ENCODE measurements around the gene AKNA.

AKNA gene

DNA sequence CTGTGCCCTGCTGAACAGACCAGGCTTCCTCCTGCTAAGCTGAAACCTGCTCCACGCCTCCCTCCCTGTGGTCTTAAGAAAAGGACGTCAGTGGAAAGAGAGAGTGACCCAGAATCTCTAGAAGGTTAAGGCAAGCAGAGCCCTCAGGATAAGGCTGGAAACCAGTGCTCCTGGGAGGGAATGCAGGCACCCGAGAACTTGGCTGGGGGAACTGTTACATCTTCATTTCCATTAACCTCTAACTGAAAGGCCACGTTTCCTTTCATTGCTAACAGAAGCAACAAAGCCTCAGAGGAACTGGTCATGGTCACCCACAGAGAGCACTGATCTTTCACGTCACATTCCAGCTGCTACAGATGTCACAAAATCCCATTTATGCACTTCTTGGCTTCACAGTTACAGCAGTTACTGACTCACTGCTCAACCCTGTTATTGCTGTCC is 26.1 kb upstream of the AKNA start:
- Histone ChIP-seq H3K4me1 (no peaks in the 10 kb centered on the region), H3K27me3 (no peaks in the 10 kb centered on the region), H3K36me3 (no peaks in the 10 kb centered on the region), H3K9me3 (no peaks in the 10 kb centered on the region), H3K4me3 (ENCODE audit: low read depth, low read length) (no peak overlapping the region)
- no peak for DNase-seq
- TF ChIP-seq, protein P1, sequence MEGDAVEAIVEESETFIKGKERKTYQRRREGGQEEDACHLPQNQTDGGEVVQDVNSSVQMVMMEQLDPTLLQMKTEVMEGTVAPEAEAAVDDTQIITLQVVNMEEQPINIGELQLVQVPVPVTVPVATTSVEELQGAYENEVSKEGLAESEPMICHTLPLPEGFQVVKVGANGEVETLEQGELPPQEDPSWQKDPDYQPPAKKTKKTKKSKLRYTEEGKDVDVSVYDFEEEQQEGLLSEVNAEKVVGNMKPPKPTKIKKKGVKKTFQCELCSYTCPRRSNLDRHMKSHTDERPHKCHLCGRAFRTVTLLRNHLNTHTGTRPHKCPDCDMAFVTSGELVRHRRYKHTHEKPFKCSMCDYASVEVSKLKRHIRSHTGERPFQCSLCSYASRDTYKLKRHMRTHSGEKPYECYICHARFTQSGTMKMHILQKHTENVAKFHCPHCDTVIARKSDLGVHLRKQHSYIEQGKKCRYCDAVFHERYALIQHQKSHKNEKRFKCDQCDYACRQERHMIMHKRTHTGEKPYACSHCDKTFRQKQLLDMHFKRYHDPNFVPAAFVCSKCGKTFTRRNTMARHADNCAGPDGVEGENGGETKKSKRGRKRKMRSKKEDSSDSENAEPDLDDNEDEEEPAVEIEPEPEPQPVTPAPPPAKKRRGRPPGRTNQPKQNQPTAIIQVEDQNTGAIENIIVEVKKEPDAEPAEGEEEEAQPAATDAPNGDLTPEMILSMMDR (IDR thresholded peaks at IDR 0.05; ENCODE audit: low read depth, low read length) = no peak

DNA sequence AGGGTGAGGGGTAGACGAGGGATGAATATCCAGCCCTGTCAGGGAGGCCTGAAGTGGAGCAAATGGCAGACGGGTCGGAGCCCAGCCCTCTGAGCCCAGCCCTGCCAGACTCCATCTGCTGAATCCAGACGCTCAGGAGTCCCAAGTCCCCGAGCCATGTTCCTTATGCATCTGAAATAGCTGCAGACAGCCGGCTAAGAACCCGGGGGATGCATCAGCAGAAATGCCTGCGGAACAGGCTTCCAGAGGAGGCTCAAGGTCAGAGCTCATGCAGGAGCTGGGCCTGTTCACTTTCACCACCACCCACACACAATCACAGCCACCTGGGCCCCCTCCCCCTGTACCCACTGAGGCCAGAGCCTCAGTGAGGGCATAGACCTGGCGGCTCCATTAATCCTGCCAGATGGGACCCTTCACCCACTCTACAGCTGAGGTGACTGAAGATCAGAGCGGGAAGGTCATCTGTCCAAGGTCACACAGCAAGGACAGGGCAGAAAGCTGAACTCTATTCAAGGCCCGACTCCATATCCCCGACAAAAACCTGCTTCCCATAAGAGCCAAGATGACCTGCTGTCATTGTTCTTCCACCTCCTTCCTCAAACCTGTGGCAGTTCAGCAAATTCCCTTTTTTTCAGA is 24.4 kb upstream of the AKNA start:
- Histone ChIP-seq H3K27me3 (no peaks in the 10 kb centered on the region), H3K4me3 (ENCODE audit: low read depth, low read length) (no peak overlapping the region), H3K36me3 (no peaks in the 10 kb centered on the region), H3K4me1 (no peaks in the 10 kb centered on the region), H3K9me3 (no peaks in the 10 kb centered on the region)
- no peak for DNase-seq
- TF ChIP-seq, protein P1 (IDR thresholded peaks at IDR 0.05; ENCODE audit: low read depth, low read length) = no peak

DNA sequence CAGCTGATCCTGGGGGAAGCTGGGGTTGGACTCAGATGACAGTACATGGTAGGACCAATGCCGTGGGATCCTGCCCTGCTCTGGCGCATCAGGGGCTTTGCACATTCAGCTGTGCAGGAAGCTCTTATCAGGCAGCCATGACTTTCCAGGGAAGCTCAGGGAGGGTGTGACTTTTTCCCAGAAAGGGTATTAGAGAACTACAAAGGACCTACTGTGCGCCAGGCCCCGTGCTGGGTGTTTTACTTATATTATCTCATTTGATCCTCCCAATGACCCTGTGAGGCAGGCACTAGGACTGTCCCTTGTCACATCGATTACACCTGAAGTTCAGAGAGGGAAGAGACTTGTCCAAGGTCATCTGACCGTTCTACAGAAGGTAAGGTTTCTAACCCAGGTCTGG is 23.7 kb upstream of the AKNA start:
- Histone ChIP-seq H3K4me3 (ENCODE audit: low read depth, low read length) (no peak overlapping the region), H3K36me3 (no peaks in the 10 kb centered on the region), H3K27me3 (no peaks in the 10 kb centered on the region), H3K4me1 (no peaks in the 10 kb centered on the region), H3K9me3 (no peaks in the 10 kb centered on the region)
- TF ChIP-seq, protein P1 (IDR thresholded peaks at IDR 0.05; ENCODE audit: low read depth, low read length) = no peak
- no peak for DNase-seq

DNA sequence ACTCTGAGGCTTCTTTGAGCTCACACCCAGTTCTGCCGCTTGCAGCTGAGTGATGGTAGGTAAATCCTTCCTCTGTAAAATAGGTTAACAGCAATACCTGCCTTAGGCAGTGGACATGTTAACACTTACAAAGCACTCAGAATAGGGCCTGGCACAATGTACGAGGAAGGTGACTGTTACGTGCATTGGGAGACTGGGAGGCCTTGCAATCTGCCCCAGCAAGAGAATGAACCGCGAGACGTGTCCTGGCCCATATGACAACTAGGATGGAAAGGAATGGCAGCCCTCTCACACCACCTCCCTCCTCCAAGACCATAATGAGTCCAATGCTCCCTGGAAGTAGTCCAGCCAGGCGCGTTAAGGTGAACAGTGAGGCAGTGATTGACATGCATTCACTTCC is 23.1 kb upstream of the AKNA start:
- no peaks in the 10 kb centered on the region for H3K9me3 ChIP-seq
- no peak for DNase-seq

DNA sequence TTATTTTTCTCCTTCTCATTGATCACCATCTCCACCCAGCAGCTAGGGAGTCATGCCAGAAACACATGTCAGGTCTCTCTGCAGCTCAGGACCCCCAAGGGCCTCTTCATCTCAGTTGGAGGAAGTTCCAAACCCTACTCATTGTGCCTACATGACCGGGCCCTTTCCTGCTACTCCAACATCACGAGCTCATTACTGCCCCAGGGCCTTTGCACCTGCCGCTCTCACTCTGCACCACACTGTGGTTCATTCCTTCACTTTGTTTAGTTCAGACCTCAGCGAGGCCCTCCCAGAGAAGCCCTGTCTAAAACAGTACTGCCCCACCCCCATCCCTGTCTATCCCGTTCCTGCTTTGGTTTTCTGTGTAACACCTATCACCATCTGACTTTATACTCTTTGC is 22.1 kb upstream of the AKNA start:
- Histone ChIP-seq H3K9me3 (no peaks in the 10 kb centered on the region), H3K4me3 (ENCODE audit: low read depth, low read length) (no peak overlapping the region), H3K27me3 (no peaks in the 10 kb centered on the region), H3K4me1 (no peaks in the 10 kb centered on the region), H3K36me3 (no peaks in the 10 kb centered on the region)
- TF ChIP-seq, protein P1 (IDR thresholded peaks at IDR 0.05; ENCODE audit: low read depth, low read length) = no peak
- DNase-seq = no peak

More for the DNA sequence above, 23.1 kb upstream of the AKNA start:
- H3K36me3 ChIP-seq = no peaks in the 10 kb centered on the region
- no peaks in the 10 kb centered on the region for H3K27me3 ChIP-seq
- no peaks in the 10 kb centered on the region for H3K4me1 ChIP-seq
- no peak overlapping the region for H3K4me3 ChIP-seq (ENCODE audit: low read depth, low read length)
- TF ChIP-seq, protein P1 (IDR thresholded peaks at IDR 0.05; ENCODE audit: low read depth, low read length) = no peak

DNA sequence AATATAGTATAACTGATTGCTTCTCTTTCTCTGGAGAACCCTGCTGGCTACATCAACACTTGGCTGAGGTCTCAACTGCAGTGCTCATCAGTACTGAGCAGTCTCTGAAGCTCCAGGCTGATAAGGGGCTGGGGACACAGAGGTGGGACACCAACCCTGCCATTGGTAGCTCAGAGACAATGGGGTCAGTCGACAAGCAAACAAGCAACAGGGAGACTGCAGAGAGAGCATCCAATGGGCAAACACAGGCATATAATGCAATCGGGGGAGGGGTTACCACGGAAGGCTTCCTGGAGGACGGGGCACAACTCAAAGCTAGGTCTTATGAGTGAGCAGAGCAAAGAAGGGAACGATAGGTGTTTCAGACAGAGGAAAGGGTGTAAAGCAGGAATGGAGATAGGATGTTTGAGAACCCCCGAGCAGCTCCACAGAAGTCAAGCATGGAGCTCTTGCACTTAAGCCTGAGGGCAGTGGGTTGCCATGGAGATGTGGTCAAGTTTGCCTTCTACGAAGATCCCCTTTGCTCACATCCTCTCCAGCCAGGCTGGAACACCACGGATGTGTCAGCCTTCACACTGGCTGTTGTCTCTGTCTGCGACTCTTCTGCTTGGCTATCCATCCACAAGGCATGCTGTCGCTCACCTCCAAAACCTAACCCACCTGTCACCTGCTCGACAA is 21.5 kb upstream of the AKNA start:
- Histone ChIP-seq H3K4me1 (no peaks in the 10 kb centered on the region), H3K4me3 (ENCODE audit: low read depth, low read length) (no peak overlapping the region), H3K27me3 (no peaks in the 10 kb centered on the region), H3K9me3 (no peaks in the 10 kb centered on the region), H3K36me3 (no peaks in the 10 kb centered on the region)
- DNase-seq = no peak
- TF ChIP-seq, protein P1 (IDR thresholded peaks at IDR 0.05; ENCODE audit: low read depth, low read length) = no peak

Data from BE2C (cell line).